Activated T-cell treated with anti-CD3 and anti-CD28 coated beads, Interleukin-2, amount 50 U/mL, for 72 hours (primary cell): ENCODE results near the gene SSX3. TPM values are rescaled to one million over a fixed set of nuclear protein-coding genes. Genes with fewer than 3 reads are reported as not detected.

Source experiments
- total RNA-seq, 2 donors: library from RNA; stranded (reverse); gene quantifications; one replicate each; pipeline ENCODE4 v1.2.3, GENCODE V29; 2022

The SSX3 gene
- total RNA-seq, 2 donors from 2014 or later, result not detected

Other genes starting within 250 kb of the SSX3 start
- not detected for gene SPACA5B, start 226.1 kb downstream of the SSX3 start, total RNA-seq
- gene SSX5, start 159.9 kb downstream of the SSX3 start, total RNA-seq, result not detected
- gene SSX1, start 101.3 kb downstream of the SSX3 start, total RNA-seq, result not detected
- gene SSX4, start 26.8 kb upstream of the SSX3 start, total RNA-seq, result not detected
- not detected for gene SSX4B, start 55.3 kb upstream of the SSX3 start, total RNA-seq
- gene SLC38A5, start 113.6 kb upstream of the SSX3 start, total RNA-seq, result 10 to 100 TPM; 64.8 to 78.8 TPM
- gene FTSJ1, start 119.5 kb upstream of the SSX3 start, total RNA-seq, result 10 to 100 TPM; 64.3 to 68.7 TPM
- 10 to 100 TPM; 19.4 to 20.3 TPM for gene PORCN, start 152.3 kb upstream of the SSX3 start, total RNA-seq
- 100 to 1,000 TPM; 112 to 113 TPM for gene EBP, start 165.1 kb upstream of the SSX3 start, total RNA-seq
- gene TBC1D25, start 183.0 kb upstream of the SSX3 start, total RNA-seq, result 10 to 100 TPM; 20.4 to 20.5 TPM
- gene RBM3, start 217.8 kb upstream of the SSX3 start, total RNA-seq, result 100 to 1,000 TPM; 183 to 225 TPM
- 10 to 100 TPM; 55.7 to 59.9 TPM for gene WDR13, start 240.8 kb upstream of the SSX3 start, total RNA-seq